ENCODE results near the gene PAX3.

Gene PAX3

DNA sequence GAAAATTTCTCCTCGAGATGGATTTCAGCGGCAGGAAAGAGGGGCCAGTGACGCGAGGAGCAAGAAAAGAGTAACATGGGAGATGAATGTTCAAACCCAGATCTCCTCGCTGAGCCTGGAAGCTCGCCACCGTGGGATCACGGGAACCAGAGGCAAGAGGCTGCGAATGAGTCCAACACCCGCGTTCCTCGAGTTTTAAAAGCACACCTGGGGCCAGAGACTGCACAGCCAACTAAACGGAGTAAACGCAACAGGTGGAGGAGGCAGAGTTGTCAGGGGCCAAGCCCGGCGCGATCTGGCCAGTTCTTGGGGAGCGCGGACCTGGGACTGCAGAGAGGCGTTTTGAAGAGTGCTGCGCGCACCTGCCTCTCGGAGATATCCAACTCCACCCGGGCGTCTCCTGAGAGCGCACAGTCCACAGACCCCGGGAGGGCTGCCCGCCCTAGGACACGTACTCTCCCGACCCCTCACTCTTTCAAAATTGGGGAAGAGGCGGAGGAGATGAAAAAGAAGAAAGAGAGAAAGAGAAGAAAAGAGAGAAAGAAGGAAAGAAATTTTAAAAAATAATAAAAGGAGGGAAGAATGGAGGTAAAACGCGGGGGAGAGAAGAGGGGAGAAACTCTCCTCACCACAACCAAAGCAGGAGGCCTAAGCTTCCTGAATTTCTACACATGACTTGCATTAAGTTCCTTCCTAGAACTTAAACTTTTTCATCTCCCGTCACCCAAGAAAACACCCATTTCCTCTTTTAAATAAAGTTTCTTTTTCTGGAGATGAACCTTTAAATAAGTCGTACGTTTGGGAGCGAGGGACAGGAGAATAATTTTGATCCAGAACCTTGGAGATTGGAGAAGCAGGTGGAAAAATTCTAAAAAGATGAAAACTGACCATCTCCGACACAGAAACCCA is 5.3 kb upstream of the PAX3 start:
- Mint-ChIP-seq H3K9me3 (peaks cover 8% of the 10 kb centered on the region), H3K4me1 (peaks cover 58% of the 10 kb centered on the region), H3K27ac (no peak overlapping the region), H3K36me3 (peaks cover 14% of the 10 kb centered on the region), H3K4me3 (peak overlapping the region; percentile 61)
- ATAC-seq, result no peak
- no peak for DNase-seq (ENCODE audit: low spot score in 2 of 2)

DNA sequence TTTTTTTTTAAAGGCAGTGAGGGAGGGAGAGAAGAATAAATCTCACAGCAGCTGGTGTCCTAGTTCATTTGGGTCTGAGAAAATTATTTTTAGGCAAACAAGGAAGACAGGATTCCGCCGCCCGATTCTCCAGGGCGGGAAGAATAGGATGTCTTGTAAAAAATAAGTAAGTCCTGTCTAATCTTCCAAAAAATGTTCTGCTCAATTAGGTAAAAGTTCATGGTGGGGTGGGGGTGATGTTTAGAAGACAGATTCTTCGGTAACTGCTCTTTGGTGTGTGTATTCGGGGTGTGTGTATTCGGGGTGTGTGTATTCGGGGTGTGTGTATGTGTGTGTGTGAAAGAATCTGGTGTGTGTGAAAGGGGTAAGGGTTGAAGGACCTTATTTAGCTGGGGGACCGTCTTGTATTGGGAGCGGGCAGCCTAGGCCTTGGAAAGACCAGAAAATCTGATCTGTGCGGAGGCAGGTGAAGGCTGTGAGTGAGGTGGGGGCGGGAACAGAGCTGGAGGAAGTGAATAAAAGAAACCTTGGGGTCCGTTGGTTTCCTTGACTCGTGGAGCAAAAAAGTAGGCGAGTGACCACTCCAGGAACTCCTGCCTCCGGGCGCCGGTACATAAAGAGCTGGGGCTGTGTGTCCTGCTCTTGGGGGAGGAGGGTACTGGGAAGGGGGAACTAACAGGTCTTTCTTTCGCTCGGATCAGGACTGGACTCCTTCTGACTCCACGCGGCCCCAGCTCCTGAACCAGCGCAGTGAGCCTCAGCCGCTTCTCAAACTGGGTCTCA is 4.4 kb upstream of the PAX3 start:
- H3K27ac Mint-ChIP-seq, result no peak overlapping the region
- ATAC-seq (no peak), DNase-seq (ENCODE audit: low spot score in 2 of 2) (no peak)
- peaks cover 11% of the 10 kb centered on the region for H3K36me3 Mint-ChIP-seq
- peaks cover 8% of the 10 kb centered on the region for H3K9me3 Mint-ChIP-seq
- H3K4me3 Mint-ChIP-seq, result peak overlapping the region; percentile 61
- H3K4me1 Mint-ChIP-seq, result peaks cover 60% of the 10 kb centered on the region

DNA sequence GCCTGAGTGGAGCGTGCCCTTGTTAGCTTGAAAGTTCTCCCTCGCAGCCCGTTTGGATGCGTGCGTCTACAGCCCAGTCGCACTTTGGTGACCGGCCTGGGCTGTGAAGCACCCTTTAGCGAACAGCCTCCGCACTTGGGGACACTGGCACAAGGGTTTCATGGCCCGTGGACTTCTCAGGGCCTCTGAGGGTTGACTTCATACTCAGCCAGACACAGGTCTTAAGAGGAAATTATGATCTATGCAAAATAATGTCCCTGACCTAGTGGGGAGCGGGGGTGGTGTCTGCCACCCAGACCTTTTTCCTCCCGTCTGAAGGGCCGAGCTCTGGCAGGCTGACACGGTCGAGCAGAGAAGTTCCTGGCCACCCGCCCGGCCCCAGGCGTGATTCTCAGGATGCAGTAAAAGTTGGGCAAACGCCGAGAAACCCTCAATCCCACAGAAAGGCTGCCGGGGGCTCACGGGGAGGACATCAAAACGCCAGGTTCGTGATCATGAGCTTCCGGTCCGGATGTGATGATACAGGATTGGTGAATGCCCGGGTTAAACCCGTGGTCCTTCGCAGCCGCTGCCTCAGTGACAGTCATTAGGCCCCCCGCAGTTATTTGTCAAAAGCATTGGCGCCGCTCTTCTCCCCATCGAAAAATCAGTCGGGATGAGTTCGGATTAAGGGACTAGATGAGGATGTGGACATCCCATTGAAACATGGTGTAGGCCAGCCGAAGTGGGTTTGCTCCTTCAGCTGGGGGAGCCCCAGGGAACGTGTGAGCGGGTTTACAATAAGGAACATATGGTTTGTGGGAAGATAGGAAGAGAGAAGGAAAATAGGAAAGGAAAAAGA is 3.6 kb upstream of the PAX3 start:
- ATAC-seq (no peak), DNase-seq (ENCODE audit: low spot score in 2 of 2) (no peak)
- Mint-ChIP-seq H3K4me1 (peaks cover 57% of the 10 kb centered on the region), H3K9me3 (peaks cover 5% of the 10 kb centered on the region), H3K27ac (no peak overlapping the region), H3K36me3 (peaks cover 11% of the 10 kb centered on the region), H3K4me3 (peak overlapping the region; percentile 1)

DNA sequence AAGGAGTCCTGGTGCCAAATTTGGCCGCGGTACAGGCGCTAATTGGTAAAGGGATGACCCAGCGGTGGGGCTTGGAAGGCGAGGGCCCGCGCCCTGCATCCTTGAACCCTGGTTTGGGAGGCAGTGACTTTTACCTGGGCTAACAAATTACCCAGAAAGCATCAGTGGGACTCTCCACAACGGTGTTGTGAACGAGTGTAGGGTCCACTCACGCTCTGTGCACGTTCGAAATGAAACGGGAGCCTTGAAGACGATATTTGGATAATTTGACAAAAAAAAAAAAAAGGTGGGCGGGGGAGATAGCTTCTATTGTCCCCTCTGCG is 3.0 kb upstream of the PAX3 start:
- Mint-ChIP-seq H3K27ac (no peak overlapping the region), H3K9me3 (peaks cover 4% of the 10 kb centered on the region), H3K36me3 (peaks cover 15% of the 10 kb centered on the region), H3K4me3 (no peak overlapping the region), H3K4me1 (peaks cover 52% of the 10 kb centered on the region)
- no peak for DNase-seq (ENCODE audit: low spot score in 2 of 2)
- no peak for ATAC-seq

DNA sequence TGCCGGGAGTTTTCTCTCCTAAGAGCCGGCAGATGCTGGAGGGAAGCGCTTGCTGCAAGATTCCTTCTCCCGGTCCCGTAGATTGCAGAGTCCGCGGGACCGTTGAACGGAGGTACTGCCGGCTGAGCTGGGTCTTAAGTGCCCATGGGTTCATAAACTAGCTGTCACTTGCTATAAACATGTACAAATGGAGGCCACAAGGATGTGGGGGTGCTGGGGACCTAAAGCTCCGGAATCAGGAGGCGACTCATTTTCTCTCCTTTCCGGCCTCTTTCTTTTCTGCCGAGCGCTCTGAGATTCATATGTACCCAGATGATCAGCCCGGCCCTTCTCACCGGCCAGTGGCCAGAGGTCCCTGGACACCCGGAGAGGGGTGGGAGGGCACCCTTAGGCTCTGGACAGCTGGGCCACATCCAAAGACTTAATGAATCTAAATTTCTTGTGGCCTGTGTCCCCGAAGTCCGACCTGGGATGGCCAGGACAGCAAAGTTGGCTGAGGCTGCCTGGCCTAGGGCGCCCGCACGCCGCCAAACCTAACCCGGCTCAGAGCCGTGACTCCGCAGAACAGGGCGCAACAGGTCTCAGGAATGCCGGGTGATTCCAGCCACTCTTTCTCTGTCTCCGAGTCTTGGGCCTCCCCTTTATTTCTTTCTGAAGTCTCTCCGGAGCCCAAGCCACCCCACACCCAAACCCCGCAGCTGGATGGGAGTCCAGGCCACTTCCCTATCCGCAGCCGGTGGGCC is 2.4 kb upstream of the PAX3 start:
- H3K4me1 Mint-ChIP-seq, result peaks cover 49% of the 10 kb centered on the region
- H3K4me3 Mint-ChIP-seq, result no peak overlapping the region
- H3K27ac Mint-ChIP-seq, result no peak overlapping the region

DNA sequence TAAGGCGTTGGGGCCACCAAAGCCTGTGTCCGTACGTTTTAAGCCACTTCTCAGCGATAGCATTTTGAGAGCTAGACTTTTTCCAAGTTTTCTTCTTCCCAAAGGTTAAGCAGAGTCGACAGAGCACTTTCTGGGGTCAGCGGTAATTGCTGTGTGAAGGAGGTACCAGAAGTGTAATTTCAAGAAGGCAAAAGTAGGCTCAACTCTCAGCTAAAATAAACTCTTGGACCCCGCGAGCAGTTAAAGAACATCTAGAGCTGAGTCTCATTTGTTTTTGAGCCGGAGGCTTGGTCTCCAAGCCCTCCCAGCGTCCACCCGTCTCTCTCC is 1.9 kb upstream of the PAX3 start:
- DNase-seq (ENCODE audit: low spot score in 2 of 2), result no peak
- peaks cover 4% of the 10 kb centered on the region for H3K9me3 Mint-ChIP-seq
- peaks cover 22% of the 10 kb centered on the region for H3K36me3 Mint-ChIP-seq
- H3K4me1 Mint-ChIP-seq, result peaks cover 44% of the 10 kb centered on the region
- H3K4me3 Mint-ChIP-seq, result no peak overlapping the region
- no peak overlapping the region for H3K27ac Mint-ChIP-seq
- ATAC-seq, result no peak

More for the DNA sequence above, 2.4 kb upstream of the PAX3 start:
- Mint-ChIP-seq H3K36me3 (peaks cover 21% of the 10 kb centered on the region), H3K9me3 (peaks cover 4% of the 10 kb centered on the region)
- ATAC-seq (no peak), DNase-seq (ENCODE audit: low spot score in 2 of 2) (no peak)

DNA sequence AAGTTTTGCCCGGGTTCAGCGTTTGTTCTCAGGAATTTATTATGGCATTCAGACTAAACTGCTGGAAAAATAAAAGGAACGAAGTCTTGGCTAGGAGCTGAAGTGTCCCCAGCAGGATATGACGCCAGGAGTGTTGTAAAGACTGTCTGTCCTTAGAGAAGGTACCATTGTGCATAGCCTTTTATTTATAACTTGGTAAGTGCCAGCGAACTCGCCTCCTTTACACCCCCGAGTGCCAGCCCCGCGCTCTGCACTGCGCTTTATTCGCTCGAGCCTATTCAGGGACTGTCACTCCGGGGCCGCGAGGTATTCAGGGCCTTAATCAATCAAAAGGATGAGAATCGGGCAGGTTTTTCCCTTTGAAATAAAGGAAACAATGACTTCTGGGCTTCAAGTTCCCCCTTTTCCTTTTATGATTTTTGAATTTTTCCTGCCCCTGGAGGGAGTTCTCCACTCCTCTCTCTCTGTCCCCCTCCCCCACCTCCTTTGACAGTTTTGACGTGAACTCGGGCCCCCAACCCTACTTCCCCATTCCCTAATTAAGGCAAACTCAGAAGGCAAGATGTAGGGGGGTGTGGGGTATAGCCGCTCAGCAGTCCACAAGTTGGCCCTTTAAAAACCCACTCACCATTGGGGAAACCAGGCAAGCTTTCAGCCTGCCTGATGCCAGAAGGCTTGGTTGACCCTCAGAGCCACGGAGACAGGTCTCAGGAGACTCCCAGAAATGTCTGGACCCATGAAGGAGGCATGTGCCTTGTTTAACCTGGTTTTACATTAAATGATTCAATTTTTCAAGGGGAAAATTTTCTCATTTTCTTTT is 1.3 kb upstream of the PAX3 start:
- ATAC-seq (no peak), DNase-seq (ENCODE audit: low spot score in 2 of 2) (no peak)
- H3K9me3 Mint-ChIP-seq, result peaks cover 4% of the 10 kb centered on the region
- no peak overlapping the region for H3K4me3 Mint-ChIP-seq
- H3K27ac Mint-ChIP-seq, result no peak overlapping the region
- H3K4me1 Mint-ChIP-seq, result peaks cover 44% of the 10 kb centered on the region
- H3K36me3 Mint-ChIP-seq, result peaks cover 25% of the 10 kb centered on the region

DNA sequence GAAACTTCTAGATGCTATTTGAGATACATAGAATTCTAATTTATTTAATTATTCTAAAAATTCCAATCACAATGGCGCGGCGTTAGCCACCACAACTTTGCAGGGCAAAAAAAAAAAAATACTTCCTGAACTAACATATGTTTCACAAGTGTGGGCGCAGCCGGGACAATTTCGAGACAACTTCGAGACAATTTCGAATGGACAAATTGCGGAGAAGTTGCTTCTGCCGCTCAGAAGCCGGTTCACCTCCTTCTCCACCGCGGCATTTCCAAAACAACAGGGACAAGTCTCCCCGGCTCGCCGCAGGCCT is 842 bp downstream of the PAX3 start:
- H3K36me3 Mint-ChIP-seq, result peaks cover 22% of the 10 kb centered on the region
- no peak overlapping the region for H3K27ac Mint-ChIP-seq
- DNase-seq (ENCODE audit: low spot score in 2 of 2), result no peak
- peaks cover 27% of the 10 kb centered on the region for H3K4me1 Mint-ChIP-seq
- peaks cover 4% of the 10 kb centered on the region for H3K9me3 Mint-ChIP-seq
- H3K4me3 Mint-ChIP-seq, result no peak overlapping the region
- no peak for ATAC-seq

DNA sequence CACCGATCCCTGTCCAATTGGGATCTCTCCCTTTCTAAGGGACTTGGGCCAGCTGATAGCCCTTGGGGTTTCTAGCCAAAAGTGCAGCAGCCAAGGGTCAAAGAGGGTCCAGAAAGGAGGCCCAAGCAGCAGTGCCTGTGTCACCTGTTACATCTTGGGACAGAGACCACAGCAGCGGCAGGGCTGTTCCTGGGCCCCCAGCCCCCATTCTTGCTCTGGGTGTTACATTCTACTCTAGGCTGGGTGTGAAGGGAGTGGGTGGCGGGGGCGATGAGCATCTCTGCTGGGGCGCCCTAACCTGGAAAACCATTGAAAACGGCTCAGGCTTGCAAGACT is 1.2 kb downstream of the PAX3 start:
- no peak overlapping the region for H3K27ac Mint-ChIP-seq
- H3K36me3 Mint-ChIP-seq, result peaks cover 22% of the 10 kb centered on the region

DNA sequence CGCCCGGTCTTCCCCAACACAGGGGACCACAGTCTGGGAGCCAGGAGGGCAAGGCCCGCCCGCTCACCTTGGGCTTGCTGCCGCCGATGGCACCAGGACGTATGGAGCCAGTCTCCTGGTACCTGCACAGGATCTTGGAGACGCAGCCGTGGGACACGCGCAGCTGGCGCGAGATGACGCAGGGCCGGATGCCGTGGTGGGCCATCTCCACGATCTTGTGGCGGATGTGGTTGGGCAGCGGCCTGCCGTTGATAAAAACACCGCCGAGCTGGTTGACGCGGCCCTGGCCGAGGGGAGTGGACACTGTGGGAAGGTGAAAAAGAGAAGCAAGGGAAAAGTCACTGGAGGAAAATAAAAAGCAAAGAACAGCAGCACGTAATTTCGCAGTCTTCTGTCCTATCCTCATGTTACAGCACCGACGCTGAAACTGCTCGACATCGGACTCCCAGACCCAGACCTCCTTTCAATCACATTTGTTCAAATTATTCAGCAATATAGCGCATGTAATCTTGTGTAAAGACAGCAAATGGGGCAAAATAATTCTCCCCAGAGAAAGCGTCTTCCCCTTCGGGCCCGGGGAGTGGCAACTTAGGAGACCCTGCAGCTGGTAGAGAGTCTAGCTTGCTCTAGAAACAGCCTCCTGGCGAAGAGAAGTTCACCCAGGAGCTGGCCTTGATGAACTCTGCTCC is 1.7 kb downstream of the PAX3 start:
- peaks cover 18% of the 10 kb centered on the region for H3K4me1 Mint-ChIP-seq
- H3K27ac Mint-ChIP-seq, result no peak overlapping the region
- DNase-seq (ENCODE audit: low spot score in 2 of 2), result no peak
- peak overlapping the region; percentile 22 for H3K4me3 Mint-ChIP-seq
- no peak for ATAC-seq
- H3K36me3 Mint-ChIP-seq, result peaks cover 22% of the 10 kb centered on the region
- peaks cover 4% of the 10 kb centered on the region for H3K9me3 Mint-ChIP-seq

More for the DNA sequence above, 1.2 kb downstream of the PAX3 start:
- peaks cover 23% of the 10 kb centered on the region for H3K4me1 Mint-ChIP-seq
- no peak overlapping the region for H3K4me3 Mint-ChIP-seq
- no peak for ATAC-seq
- no peak for DNase-seq (ENCODE audit: low spot score in 2 of 2)
- H3K9me3 Mint-ChIP-seq, result peaks cover 4% of the 10 kb centered on the region

DNA sequence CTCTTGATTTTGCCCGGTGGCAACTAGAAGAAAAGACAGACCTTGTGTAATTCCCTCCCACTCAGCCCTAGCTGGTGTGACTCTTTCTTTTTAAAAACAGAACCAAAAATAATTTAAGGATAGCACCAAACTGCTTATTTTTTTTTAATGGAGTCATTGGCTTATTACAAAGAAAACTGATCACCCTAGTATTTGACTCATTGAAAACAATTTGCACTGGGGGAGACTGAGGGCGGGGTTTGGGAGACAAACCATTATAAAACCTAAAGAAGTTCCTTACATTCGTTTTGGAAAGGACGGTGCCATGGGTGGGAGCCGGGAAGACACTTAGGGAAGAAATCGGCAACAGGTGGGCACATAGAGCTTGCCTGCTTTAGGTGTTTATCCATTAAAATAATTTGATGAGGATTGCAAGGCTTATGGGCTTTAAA is 2.5 kb downstream of the PAX3 start:
- ATAC-seq (no peak), DNase-seq (ENCODE audit: low spot score in 2 of 2) (no peak)
- Mint-ChIP-seq H3K36me3 (peaks cover 22% of the 10 kb centered on the region), H3K4me1 (peaks cover 17% of the 10 kb centered on the region), H3K27ac (no peak overlapping the region), H3K4me3 (peak overlapping the region; percentile 35), H3K9me3 (peaks cover 4% of the 10 kb centered on the region)

DNA sequence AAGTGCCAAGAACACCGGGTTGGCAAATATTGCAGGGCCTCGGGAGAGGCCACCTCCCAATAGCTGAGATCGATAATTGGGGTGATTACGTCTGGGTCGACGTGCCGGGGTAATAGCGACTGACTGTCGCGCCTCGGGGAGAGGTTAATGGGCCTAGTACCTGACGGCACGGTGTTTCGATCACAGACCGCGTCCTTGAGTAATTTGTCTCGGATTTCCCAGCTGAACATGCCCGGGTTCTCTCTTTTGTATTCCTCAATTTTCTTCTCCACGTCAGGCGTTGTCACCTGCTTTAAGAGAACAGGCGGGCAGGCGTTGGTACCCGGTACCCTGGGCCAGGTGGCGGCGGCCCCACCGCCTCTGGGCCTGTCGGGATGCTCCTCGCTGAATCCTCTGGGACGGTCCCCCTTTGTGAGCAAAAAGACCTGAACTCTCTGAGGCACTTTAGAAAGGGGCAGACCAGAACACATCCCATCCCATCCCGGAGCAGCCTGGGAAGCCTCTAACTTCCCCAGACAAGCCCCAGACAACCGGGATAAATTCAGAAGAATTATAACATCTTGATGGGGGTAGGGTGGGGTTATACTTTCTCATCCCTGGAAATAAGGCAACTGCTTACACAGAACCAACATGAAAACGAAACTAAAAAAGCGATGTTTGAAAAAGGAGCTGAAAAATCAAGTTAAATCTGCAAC is 3.3 kb downstream of the PAX3 start:
- H3K4me1 Mint-ChIP-seq, result peaks cover 17% of the 10 kb centered on the region
- peak overlapping the region; percentile 35 for H3K4me3 Mint-ChIP-seq
- no peak overlapping the region for H3K27ac Mint-ChIP-seq
- H3K36me3 Mint-ChIP-seq, result peaks cover 22% of the 10 kb centered on the region
- ATAC-seq (no peak), DNase-seq (ENCODE audit: low spot score in 2 of 2) (no peak)
- peaks cover 4% of the 10 kb centered on the region for H3K9me3 Mint-ChIP-seq

DNA sequence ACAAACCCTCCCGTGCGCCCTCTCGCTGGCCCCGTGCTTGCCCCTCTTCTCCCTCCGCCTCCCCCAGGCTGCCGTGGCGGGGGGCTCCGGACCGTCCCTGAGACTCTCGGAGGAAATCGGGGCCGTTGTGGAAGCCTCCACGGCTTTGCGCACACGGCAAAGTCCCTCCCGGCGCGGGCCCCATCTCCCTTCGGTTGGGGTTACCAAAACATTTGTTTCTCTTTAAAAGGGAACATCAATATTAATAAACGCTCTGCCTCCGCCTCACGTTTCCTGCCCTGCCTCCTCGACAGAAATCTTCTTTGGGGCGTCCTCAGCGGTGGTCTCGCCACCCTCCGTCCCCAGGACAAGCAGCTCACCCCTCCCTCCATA is 3.8 kb downstream of the PAX3 start:
- Mint-ChIP-seq H3K4me3 (peak overlapping the region; percentile 35), H3K9me3 (peaks cover 4% of the 10 kb centered on the region), H3K4me1 (peaks cover 17% of the 10 kb centered on the region), H3K27ac (no peak overlapping the region), H3K36me3 (peaks cover 22% of the 10 kb centered on the region)
- ATAC-seq (no peak), DNase-seq (ENCODE audit: low spot score in 2 of 2) (no peak)
